Smooth muscle cell (in vitro differentiated cells): ENCODE results near the gene ADGRG7. TPM values are rescaled to one million over a fixed set of nuclear protein-coding genes. Genes with fewer than 3 reads are reported as not detected.
A peak's percentile ranks its signal among the peaks of the same experiment; 100 is the strongest.

Experiments
- DNase-seq: peaks from one replicate; lab custom pipeline; 2025; ENCODE audit not compliant: unreplicated experiment; lab: John Stamatoyannopoulos, UW
- H2AFZ ChIP-seq: fragments of 200-600 bp; sonication (generic); 2 replicates; pipeline ENCODE4 v1.6.0; 2016; ENCODE audit warnings: antibody characterized with exemption, low read depth, mild to moderate bottlenecking
- H3F3A ChIP-seq: fragments of 200-600 bp; sonication (generic); 2 replicates; pipeline ENCODE4 v1.6.0; 2017; ENCODE audit warnings: antibody characterized with exemption, low read depth
- H3K27ac ChIP-seq: fragments of 200-600 bp; sonication (generic); 2 replicates; pipeline ENCODE4 v1.5.1; 2016; ENCODE audit warnings: low read depth, mild to moderate bottlenecking
- H3K27me3 ChIP-seq: fragments of 200-600 bp; sonication (generic); 2 replicates; pipeline ENCODE4 v1.6.1; 2016; ENCODE audit warnings: low read depth, mild to moderate bottlenecking
- H3K36me3 ChIP-seq: fragments of 200-600 bp; sonication (generic); 2 replicates; pipeline ENCODE4 v1.5.1; 2016; ENCODE audit warnings: low read depth
- H3K4me1 ChIP-seq: fragments of 200-600 bp; sonication (generic); 2 replicates; pipeline ENCODE4 v1.5.1; 2016; ENCODE audit warnings: low read depth
- H3K4me2 ChIP-seq: fragments of 200-600 bp; sonication (generic); 2 replicates; pipeline ENCODE4 v1.6.0; 2016; ENCODE audit warnings: mild to moderate bottlenecking
- H3K4me3 ChIP-seq: fragments of 200-600 bp; sonication (generic); 2 replicates; pipeline ENCODE4 v1.5.1; 2016; ENCODE audit warnings: mild to moderate bottlenecking
- H3K79me2 ChIP-seq: fragments of 200-600 bp; sonication (generic); 2 replicates; pipeline ENCODE4 v1.6.0; 2016; ENCODE audit warnings: low read depth, mild to moderate bottlenecking
- H3K9ac ChIP-seq: fragments of 200-600 bp; sonication (generic); 2 replicates; pipeline ENCODE4 v1.6.0; 2016; ENCODE audit warnings: low read depth
- H3K9me3 ChIP-seq: fragments of 200-600 bp; sonication (generic); replicated peaks from 2 replicates; pipeline ENCODE4 v1.5.1; 2016; ENCODE audit warnings: low read depth
- H4K20me1 ChIP-seq: fragments of 200-600 bp; sonication (generic); 2 replicates; pipeline ENCODE4 v1.6.0; 2016; ENCODE audit warnings: low read depth
- WGBS: methylation state at CpG from one replicate; pipeline ENCODE4 v1.1.7; 2016; ENCODE audit warnings: low lambda C conversion rate; 5-methylcytosine and 5-hydroxymethylcytosine counted together
- polyA plus RNA-seq: library from polyadenylated mRNA; unstranded; fragments of >200 nt; fragmentation: Nextera tagmentation; extraction: Ambion mirVana; gene quantifications from 2 replicates; pipeline ENCODE4 v1.2.1, GENCODE V29; 2016
- total RNA-seq: library from RNA; depleted of rRNA; stranded (reverse); fragments of >200 nt; gene quantifications from 2 replicates; pipeline ENCODE4 v1.2.3, GENCODE V29; 2014
- TF ChIP-seq, protein P1 (sequence below): fragments of 200-600 bp; sonication (generic); IDR thresholded peaks from 2 replicates; pipeline ENCODE4 v1.5.1; 2017; ENCODE audit warnings: borderline replicate concordance, mild to moderate bottlenecking, antibody characterized with exemption; ENCODE audit not compliant: insufficient read depth, poor library complexity, severe bottlenecking

Gene ADGRG7
- total and polyA plus RNA-seq, 2 experiments from 2014 or later = 0.04 TPM; not detected in 1

DNA sequence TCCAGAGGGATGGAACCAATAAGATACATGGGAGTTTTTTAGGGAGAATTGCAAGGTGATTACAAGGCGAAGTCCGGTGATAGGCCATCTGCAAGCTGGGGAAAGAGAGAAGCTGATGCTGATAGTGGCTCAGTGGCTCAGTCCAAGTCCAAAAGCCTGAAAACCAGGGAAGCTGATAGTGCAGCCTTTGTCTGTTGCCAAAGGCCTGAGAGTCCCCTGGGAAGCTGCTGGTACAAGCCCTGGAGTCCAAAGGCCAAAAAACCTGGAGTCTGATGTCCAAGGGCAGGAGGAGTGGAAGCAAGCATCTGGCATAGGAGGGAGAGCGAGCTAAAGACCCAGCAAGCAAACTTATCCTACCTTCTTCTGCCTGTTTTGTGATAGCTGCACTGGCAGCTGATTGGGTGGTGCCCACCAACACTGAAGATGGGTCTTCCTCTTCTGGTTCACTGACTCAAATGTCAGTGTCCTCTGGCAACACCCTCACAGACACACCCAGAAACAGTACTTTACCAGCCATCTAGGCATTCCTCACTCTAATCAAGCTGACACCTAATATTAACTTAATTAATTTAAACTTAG, 116.6 kb downstream of the ADGRG7 start:
- Histone ChIP-seq H3K79me2 (peaks cover 99% of the 10 kb centered on the region), H2AFZ (no peak overlapping the region), H3K27me3 (no peaks in the 10 kb centered on the region), H4K20me1 (peaks cover 100% of the 10 kb centered on the region), H3K4me2 (no peak overlapping the region), H3K9me3 (no peaks in the 10 kb centered on the region), H3K36me3 (peaks cover 35% of the 10 kb centered on the region), H3K9ac (no peak overlapping the region), H3F3A (peaks cover 3% of the 10 kb centered on the region), H3K4me1 (no peaks in the 10 kb centered on the region), H3K4me3 (no peak overlapping the region), H3K27ac (no peak overlapping the region)
- no peak for DNase-seq
- TF ChIP-seq, protein P1, sequence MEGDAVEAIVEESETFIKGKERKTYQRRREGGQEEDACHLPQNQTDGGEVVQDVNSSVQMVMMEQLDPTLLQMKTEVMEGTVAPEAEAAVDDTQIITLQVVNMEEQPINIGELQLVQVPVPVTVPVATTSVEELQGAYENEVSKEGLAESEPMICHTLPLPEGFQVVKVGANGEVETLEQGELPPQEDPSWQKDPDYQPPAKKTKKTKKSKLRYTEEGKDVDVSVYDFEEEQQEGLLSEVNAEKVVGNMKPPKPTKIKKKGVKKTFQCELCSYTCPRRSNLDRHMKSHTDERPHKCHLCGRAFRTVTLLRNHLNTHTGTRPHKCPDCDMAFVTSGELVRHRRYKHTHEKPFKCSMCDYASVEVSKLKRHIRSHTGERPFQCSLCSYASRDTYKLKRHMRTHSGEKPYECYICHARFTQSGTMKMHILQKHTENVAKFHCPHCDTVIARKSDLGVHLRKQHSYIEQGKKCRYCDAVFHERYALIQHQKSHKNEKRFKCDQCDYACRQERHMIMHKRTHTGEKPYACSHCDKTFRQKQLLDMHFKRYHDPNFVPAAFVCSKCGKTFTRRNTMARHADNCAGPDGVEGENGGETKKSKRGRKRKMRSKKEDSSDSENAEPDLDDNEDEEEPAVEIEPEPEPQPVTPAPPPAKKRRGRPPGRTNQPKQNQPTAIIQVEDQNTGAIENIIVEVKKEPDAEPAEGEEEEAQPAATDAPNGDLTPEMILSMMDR = no peak
- 96% methylated on average over 3 of the region's 3 CpGs for WGBS

DNA sequence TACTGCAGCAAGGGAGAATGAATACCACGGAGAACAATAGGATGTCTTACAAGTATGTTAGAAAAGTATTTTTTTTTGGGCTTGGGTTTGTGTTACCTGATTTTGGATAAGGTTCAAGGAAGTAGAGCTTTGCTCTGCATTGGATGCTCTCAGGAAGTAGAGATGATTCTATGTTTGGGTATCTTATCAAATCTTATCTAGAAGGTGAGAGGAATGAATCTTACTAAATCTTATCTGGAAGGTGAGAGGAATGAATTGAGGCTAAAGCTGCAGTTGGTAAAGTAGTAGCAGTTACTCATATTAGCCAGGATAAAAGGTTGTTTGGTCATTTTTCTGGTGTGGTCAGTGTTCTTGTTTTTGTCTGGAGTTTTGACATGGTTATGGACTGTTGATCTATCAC, 117.3 kb downstream of the ADGRG7 start:
- H2AFZ ChIP-seq = no peak overlapping the region
- peaks cover 100% of the 10 kb centered on the region for H4K20me1 ChIP-seq
- peaks cover 98% of the 10 kb centered on the region for H3K79me2 ChIP-seq
- no peak overlapping the region for H3K9ac ChIP-seq
- peak overlapping the region; percentile 4 for H3K27ac ChIP-seq
- TF ChIP-seq, protein P1 = no peak
- H3K36me3 ChIP-seq = peaks cover 28% of the 10 kb centered on the region
- H3K9me3 ChIP-seq = no peaks in the 10 kb centered on the region
- WGBS = 97% methylated on average over 1 of the region's 1 CpG
- H3K4me1 ChIP-seq = no peaks in the 10 kb centered on the region
- no peak overlapping the region for H3K4me2 ChIP-seq
- peaks cover 3% of the 10 kb centered on the region for H3F3A ChIP-seq
- H3K27me3 ChIP-seq = no peaks in the 10 kb centered on the region
- no peak overlapping the region for H3K4me3 ChIP-seq
- no peak for DNase-seq

DNA sequence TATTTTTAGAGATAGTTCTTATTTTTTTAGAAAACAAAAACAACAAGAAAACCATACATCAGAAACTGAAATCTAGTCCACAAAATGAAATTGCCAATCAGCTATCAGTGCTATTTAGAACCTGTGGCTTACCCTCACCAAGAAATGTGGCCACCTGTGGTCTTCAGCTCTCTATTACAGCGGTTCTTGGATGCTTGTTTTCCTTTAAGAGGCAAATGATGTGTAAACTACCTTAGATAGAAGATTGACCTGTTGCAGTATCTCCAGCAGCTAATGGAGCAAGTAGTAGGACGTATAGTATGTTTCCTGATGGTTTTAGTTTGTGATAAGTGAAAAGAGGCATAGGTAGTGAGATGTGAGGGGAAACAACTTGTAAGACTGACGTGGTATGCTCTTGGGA, 121.1 kb downstream of the ADGRG7 start:
- Histone ChIP-seq H3K4me2 (no peak overlapping the region), H2AFZ (no peak overlapping the region), H3K4me1 (no peaks in the 10 kb centered on the region), H3K36me3 (peaks cover 14% of the 10 kb centered on the region), H4K20me1 (peaks cover 100% of the 10 kb centered on the region), H3K27ac (peak overlapping the region; percentile 34), H3F3A (peaks cover 3% of the 10 kb centered on the region), H3K79me2 (peaks cover 99% of the 10 kb centered on the region), H3K27me3 (no peaks in the 10 kb centered on the region), H3K9ac (no peak overlapping the region), H3K4me3 (no peak overlapping the region), H3K9me3 (no peaks in the 10 kb centered on the region)
- TF ChIP-seq, protein P1 = no peak
- no peak for DNase-seq
- 74% methylated on average over 3 of the region's 3 CpGs for WGBS

DNA sequence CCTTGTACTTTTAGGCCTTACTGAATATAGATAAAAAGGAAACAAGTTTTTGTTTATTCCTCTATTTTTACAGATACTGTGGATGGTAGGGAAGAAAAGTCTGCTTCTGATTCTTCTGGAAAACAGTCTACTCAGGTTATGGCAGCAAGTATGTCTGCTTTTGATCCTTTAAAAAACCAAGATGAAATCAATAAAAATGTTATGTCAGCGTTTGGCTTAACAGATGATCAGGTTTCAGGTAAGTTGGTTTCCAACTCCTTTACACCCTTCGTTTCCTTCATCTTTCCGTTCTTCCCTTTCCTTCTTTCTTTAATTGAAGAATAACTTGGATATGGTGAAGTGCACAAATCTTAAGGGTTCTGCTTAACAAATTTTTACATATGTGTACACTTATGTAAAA, 123.0 kb downstream of the ADGRG7 start:
- H3K27me3 ChIP-seq = no peaks in the 10 kb centered on the region
- TF ChIP-seq, protein P1 = no peak
- H3K79me2 ChIP-seq = peaks cover 96% of the 10 kb centered on the region
- WGBS = 94% methylated on average over 3 of the region's 3 CpGs
- no peak overlapping the region for H2AFZ ChIP-seq
- no peak overlapping the region for H3K27ac ChIP-seq
- no peak overlapping the region for H3K9ac ChIP-seq
- DNase-seq = no peak
- no peak overlapping the region for H3K4me2 ChIP-seq
- no peak overlapping the region for H3K4me3 ChIP-seq
- H3K9me3 ChIP-seq = no peaks in the 10 kb centered on the region
- H3K4me1 ChIP-seq = no peaks in the 10 kb centered on the region
- H4K20me1 ChIP-seq = peaks cover 100% of the 10 kb centered on the region
- H3F3A ChIP-seq = peaks cover 3% of the 10 kb centered on the region
- peaks cover 28% of the 10 kb centered on the region for H3K36me3 ChIP-seq
